ENCODE results near the gene MPRIP. TPM values are rescaled to one million over a fixed set of nuclear protein-coding genes. Genes with fewer than 3 reads are reported as not detected.

Gene MPRIP
- total and polyA plus RNA-seq, 2 of the 13 experiments (the other 11 are each of a cell fraction or from before 2014, with no cell fraction given), result 50.2 to 52.4 TPM

DNA sequence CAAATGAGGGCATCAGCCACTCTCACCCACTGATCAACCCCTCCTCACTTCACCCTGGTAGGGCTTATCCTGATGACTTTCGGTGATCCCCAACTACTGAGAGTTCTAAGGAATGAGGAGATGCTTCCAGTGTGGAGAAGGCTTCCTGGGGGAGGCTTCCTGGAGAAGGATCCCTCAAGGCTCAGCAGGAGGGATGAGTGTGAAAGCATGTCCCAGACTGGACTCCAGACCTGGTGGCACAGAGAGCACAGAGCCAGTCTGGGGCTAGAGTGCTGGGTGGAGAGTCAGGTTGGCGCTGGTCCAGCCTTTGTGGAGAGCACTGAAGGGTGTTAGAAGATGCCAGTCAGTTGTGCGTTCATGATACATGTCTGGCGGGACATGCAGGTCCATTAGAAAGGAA lies 110.1 kb downstream of the MPRIP start:
- H3K9ac ChIP-seq (ENCODE audit: insufficient read depth, low read depth, low read length), result no peak overlapping the region
- TF ChIP-seq, protein P1, sequence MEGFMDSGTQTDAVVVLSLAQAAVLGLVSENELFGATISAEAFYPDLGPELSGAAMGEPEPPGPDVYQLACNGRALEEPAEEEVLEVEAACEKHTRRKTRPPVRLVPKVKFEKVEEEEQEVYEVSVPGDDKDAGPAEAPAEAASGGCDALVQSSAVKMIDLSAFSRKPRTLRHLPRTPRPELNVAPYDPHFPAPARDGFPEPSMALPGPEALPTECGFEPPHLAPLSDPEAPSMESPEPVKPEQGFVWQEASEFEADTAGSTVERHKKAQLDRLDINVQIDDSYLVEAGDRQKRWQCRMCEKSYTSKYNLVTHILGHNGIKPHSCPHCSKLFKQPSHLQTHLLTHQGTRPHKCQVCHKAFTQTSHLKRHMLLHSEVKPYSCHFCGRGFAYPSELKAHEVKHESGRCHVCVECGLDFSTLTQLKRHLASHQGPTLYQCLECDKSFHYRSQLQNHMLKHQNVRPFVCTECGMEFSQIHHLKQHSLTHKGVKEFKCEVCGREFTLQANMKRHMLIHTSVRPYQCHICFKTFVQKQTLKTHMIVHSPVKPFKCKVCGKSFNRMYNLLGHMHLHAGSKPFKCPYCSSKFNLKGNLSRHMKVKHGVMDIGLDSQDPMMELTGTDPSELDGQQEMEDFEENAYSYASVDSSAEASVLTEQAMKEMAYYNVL (CRISPR knock-in tag; IDR thresholded peaks at IDR 0.05; ENCODE audit: borderline replicate concordance), result no peak
- TF ChIP-seq, protein P2, sequence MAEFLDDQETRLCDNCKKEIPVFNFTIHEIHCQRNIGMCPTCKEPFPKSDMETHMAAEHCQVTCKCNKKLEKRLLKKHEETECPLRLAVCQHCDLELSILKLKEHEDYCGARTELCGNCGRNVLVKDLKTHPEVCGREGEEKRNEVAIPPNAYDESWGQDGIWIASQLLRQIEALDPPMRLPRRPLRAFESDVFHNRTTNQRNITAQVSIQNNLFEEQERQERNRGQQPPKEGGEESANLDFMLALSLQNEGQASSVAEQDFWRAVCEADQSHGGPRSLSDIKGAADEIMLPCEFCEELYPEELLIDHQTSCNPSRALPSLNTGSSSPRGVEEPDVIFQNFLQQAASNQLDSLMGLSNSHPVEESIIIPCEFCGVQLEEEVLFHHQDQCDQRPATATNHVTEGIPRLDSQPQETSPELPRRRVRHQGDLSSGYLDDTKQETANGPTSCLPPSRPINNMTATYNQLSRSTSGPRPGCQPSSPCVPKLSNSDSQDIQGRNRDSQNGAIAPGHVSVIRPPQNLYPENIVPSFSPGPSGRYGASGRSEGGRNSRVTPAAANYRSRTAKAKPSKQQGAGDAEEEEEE (CRISPR knock-in tag; IDR thresholded peaks at IDR 0.05; ENCODE audit: borderline replicate concordance), result no peak
- TF ChIP-seq MAFG (CRISPR knock-in tag; IDR thresholded peaks at IDR 0.05) (no peak), ZNF792 (CRISPR knock-in tag; IDR thresholded peaks at IDR 0.05) (no peak), ZNF670 (CRISPR knock-in tag; IDR thresholded peaks at IDR 0.05; ENCODE audit: borderline replicate concordance) (no peak), SIX1 (CRISPR knock-in tag; IDR thresholded peaks at IDR 0.05; ENCODE audit: borderline replicate concordance) (no peak), MIER2 (CRISPR knock-in tag; IDR thresholded peaks at IDR 0.05) (no peak), RARG (CRISPR knock-in tag; IDR thresholded peaks at IDR 0.05; ENCODE audit: low read depth) (no peak)
- TF ChIP-seq, protein P3, sequence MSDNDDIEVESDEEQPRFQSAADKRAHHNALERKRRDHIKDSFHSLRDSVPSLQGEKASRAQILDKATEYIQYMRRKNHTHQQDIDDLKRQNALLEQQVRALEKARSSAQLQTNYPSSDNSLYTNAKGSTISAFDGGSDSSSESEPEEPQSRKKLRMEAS (IDR thresholded peaks at IDR 0.05), result no peak
- no peak for ATAC-seq
- intact Hi-C loops (cut with micrococcal nuclease; ENCODE audit: unreplicated experiment) (no loop called here), in situ Hi-C loops (cut with HindIII; ENCODE audit: extremely low pct_ligation_motif_present, low pct_unique_long_range_greater_than_20kb) (no loop called here)
- BruUV-seq (replicated peaks), result no TSS peak
- H3K27ac ChIP-seq (ENCODE audit: extremely low read length, insufficient read depth, low read length), result no peak overlapping the region
- no peaks in the 10 kb centered on the region for H3K79me2 ChIP-seq (ENCODE audit: insufficient read depth, low read length)
- no peaks in the 10 kb centered on the region for H3K27me3 ChIP-seq (ENCODE audit: control insufficient read depth in 1 of 2, insufficient read depth in 2 of 2, low read length in 2 of 2)
- 0 out of 2 replicates have a peak, but pooled peaks cover 5% of the 10 kb centered on the region for H3K4me1 ChIP-seq (ENCODE audit: insufficient read depth, low read length)
- H3K36me3 ChIP-seq (replicated peaks in 1 of 2; ENCODE audit: control insufficient read depth in 1 of 2, insufficient read depth in 2 of 2, low read length in 2 of 2), result peaks cover 19 to 65% of the 10 kb centered on the region in 2 experiments
- H3K4me3 ChIP-seq (replicated peaks in 1 of 3; ENCODE audit: insufficient read depth in 1 of 3, low read depth in 2 of 3, low read length in 3 of 3), result no peak overlapping the region
- ChIA-PET CTCF (ENCODE audit: low intra/inter-chr PET ratio, low total read pairs) (no interaction called here), POLR2A (no interaction called here)
- 100% methylated on average over 3 of the region's 4 CpGs for WGBS (ENCODE audit: low lambda C conversion rate)
- no peak for FAIRE-seq
- no peak for DNase-seq (ENCODE audit: low spot score)
- H2AFZ ChIP-seq (ENCODE audit: low read length), result no peak overlapping the region
- no peaks in the 10 kb centered on the region for H4K20me1 ChIP-seq (ENCODE audit: insufficient read depth, low read length)
- no peaks in the 10 kb centered on the region for H3K9me3 ChIP-seq (ENCODE audit: low read length)
- no peak overlapping the region for H3K4me2 ChIP-seq (ENCODE audit: low read depth, low read length)
